ENCODE measurements around the gene FDXACB1. TPM values are rescaled to one million over a fixed set of nuclear protein-coding genes. Genes with fewer than 3 reads are reported as not detected.
A peak's percentile ranks its signal among the peaks of the same experiment; 100 is the strongest.

FDXACB1 gene
- total and polyA plus RNA-seq, 2 of the 4 experiments (the other 2 are of a cell fraction): 1.7 to 3.0 TPM

DNA sequence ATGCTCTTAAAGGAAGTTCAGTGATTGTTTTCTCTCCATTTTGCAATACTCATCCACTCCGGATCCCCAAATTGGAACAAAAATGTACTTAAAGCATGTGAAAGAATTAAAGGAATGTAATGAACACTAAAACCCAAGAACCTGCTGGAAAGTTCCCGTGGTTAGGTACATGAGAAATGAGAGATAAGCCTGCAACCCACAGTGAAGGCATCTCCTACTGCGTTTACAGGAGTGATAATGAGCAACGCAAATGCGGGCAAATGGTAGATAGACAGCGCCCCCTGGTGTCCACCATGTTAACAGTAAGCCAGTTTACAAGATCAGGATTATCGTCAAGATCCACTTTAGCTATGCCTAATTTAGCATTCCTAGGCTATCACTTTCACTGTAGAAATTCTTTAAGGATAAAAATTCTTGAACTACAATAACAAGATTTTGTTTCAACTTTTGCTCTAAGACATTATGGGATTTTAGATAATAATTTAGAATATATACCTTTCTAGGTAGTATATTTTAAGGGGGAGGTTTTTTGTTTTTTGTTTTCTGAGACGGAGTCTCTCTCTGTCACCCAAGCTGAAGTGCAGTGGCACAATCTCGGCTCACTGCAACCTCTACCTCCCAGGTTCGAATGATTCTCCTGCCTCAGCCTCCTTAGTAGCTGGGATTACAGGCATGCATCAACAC, 37.5 kb downstream of the FDXACB1 start (continued):
- TF ChIP-seq, protein P1, sequence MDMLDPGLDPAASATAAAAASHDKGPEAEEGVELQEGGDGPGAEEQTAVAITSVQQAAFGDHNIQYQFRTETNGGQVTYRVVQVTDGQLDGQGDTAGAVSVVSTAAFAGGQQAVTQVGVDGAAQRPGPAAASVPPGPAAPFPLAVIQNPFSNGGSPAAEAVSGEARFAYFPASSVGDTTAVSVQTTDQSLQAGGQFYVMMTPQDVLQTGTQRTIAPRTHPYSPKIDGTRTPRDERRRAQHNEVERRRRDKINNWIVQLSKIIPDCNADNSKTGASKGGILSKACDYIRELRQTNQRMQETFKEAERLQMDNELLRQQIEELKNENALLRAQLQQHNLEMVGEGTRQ (IDR thresholded peaks at IDR 0.05; ENCODE audit: low read depth, low read length): no peak

DNA sequence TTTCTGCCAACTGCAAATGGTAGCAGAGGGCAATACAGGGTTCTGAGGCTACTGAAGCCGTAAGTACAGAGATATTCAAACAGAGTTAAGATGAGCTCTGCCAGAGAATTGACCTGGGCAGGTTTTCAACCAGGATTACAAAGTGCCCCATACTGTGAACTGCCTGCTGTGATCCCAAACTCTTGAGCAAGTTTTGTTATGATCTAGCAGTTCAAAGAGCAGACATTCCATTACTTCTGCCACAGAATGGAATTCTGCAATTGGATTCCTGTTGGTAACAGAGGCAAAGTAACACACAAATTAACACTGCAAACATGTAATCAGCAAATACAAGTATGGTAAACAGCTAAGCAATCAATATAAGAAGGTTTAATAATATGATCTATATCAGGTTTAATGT, 38.8 kb downstream of the FDXACB1 start:
- Histone ChIP-seq H2BK20ac (ENCODE audit: low read depth, low read length) (no peak overlapping the region), H3K27ac (ENCODE audit: insufficient read depth, low read length) (no peak overlapping the region), H3K4me2 (ENCODE audit: low read depth, low read length) (no peak overlapping the region), H3K9me1 (ENCODE audit: insufficient read depth, low read length) (no peaks in the 10 kb centered on the region), H3K9ac (ENCODE audit: low read depth, low read length) (no peak overlapping the region), H3K23ac (ENCODE audit: low read depth, low read length) (no peak overlapping the region), H3K18ac (ENCODE audit: low read depth, low read length) (no peak overlapping the region), H2AFZ (replicated peaks; ENCODE audit: low read length, poor library complexity) (no peak overlapping the region), H2BK15ac (ENCODE audit: low read depth, low read length) (no peak overlapping the region), H3K79me1 (ENCODE audit: low read depth in 1 of 2, low read length in 2 of 2) (no peaks in the 10 kb centered on the region), H4K91ac (ENCODE audit: insufficient read depth, low read depth, low read length) (no peak overlapping the region), H3K4me3 (ENCODE audit: insufficient read depth, low read depth, low read length) (no peak overlapping the region), H4K5ac (ENCODE audit: low read depth, low read length) (no peak overlapping the region), H3K14ac (replicated peaks; ENCODE audit: low read depth, low read length) (no peak overlapping the region), H3K56ac (ENCODE audit: extremely low read depth, insufficient read depth, low read length) (no peak overlapping the region), H3K4ac (ENCODE audit: low read depth, low read length) (no peak overlapping the region), H3K27me3 (ENCODE audit: control insufficient read depth, insufficient read depth, low read length) (no peaks in the 10 kb centered on the region), H3K36me3 (ENCODE audit: control insufficient read depth, insufficient read depth, low read length) (peaks cover 8% of the 10 kb centered on the region), H2AK5ac (ENCODE audit: low read depth, low read length) (no peak overlapping the region), H3K9me3 (ENCODE audit: control insufficient read depth, insufficient read depth, low read length) (no peaks in the 10 kb centered on the region), H3K4me1 (ENCODE audit: control insufficient read depth, insufficient read depth, low read length) (peaks cover 4% of the 10 kb centered on the region; the same call in 1 of the 2 replicates), H2BK120ac (ENCODE audit: low read depth, low read length) (no peak overlapping the region), H2AK9ac (replicated peaks; ENCODE audit: low read depth, low read length, poor library complexity) (no peak overlapping the region), H4K20me1 (ENCODE audit: insufficient read depth, low read length) (no peaks in the 10 kb centered on the region), H2BK5ac (ENCODE audit: low read depth, low read length, poor library complexity, severe bottlenecking) (no peak overlapping the region), H4K8ac (ENCODE audit: low read depth in 2 of 2, low read length in 2 of 2) (no peak overlapping the region)
- ATAC-seq (ENCODE audit: low read depth) (peak; percentile 33; the same call in 1 of the 2 replicates), DNase-seq (no peak)
- intact Hi-C loops (cut with micrococcal nuclease): loop anchor here (5.0 kb wide), 2 partner anchors 48 to 253 kb away; no protein-coding TSS in a partner anchor
- no TSS peak for BruUV-seq (replicated peaks)
- ChIA-PET POLR2A (ENCODE audit: unreplicated experiment) (no interaction called here), CTCF (interaction anchor here (1.0 kb wide), 1 partner anchor 21 kb away, joined by 3 read pairs; no protein-coding TSS in a partner anchor)
- dilution Hi-C loops (cut with HindIII; ENCODE audit: low sequenced_read_pairs, unreplicated experiment): no loop called here
- WGBS, 2 experiments (ENCODE audit: extremely low coverage in 2 of 2, insufficient read length in 1 of 2): 100% methylated on average over 1 of the region's 1 CpG; no CpG with 5 or more reads in 1 of the 2 experiments
- in situ Hi-C loops (cut with MboI; ENCODE audit: low sequenced_read_pairs): loop anchor here (5.0 kb wide), 2 partner anchors 253 to 388 kb away; no protein-coding TSS in a partner anchor
- TF ChIP-seq, protein P2, sequence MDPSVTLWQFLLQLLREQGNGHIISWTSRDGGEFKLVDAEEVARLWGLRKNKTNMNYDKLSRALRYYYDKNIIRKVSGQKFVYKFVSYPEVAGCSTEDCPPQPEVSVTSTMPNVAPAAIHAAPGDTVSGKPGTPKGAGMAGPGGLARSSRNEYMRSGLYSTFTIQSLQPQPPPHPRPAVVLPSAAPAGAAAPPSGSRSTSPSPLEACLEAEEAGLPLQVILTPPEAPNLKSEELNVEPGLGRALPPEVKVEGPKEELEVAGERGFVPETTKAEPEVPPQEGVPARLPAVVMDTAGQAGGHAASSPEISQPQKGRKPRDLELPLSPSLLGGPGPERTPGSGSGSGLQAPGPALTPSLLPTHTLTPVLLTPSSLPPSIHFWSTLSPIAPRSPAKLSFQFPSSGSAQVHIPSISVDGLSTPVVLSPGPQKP (IDR thresholded peaks at IDR 0.05; ENCODE audit: borderline replicate concordance, low read depth, low read length): no peak
- TF ChIP-seq FOS (IDR thresholded peaks at IDR 0.05; ENCODE audit: low read depth, low read length): no peak
- TF ChIP-seq SMC3 (IDR thresholded peaks at IDR 0.05; ENCODE audit: low read depth, low read length): no peak
- TF ChIP-seq, protein P3, sequence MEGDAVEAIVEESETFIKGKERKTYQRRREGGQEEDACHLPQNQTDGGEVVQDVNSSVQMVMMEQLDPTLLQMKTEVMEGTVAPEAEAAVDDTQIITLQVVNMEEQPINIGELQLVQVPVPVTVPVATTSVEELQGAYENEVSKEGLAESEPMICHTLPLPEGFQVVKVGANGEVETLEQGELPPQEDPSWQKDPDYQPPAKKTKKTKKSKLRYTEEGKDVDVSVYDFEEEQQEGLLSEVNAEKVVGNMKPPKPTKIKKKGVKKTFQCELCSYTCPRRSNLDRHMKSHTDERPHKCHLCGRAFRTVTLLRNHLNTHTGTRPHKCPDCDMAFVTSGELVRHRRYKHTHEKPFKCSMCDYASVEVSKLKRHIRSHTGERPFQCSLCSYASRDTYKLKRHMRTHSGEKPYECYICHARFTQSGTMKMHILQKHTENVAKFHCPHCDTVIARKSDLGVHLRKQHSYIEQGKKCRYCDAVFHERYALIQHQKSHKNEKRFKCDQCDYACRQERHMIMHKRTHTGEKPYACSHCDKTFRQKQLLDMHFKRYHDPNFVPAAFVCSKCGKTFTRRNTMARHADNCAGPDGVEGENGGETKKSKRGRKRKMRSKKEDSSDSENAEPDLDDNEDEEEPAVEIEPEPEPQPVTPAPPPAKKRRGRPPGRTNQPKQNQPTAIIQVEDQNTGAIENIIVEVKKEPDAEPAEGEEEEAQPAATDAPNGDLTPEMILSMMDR (conservative IDR thresholded peaks at IDR 0.05; ENCODE audit: low read depth, low read length): no peak
- TF ChIP-seq MAZ (IDR thresholded peaks at IDR 0.05; ENCODE audit: borderline replicate concordance, low read depth, low read length): no peak
- no peak for TF ChIP-seq RAD21 (IDR thresholded peaks at IDR 0.05; ENCODE audit: low read length)
- TF ChIP-seq POLR2A (IDR thresholded peaks at IDR 0.05; ENCODE audit: low read depth, low read length): no peak
- no peak for TF ChIP-seq MAFK (IDR thresholded peaks at IDR 0.05; ENCODE audit: low read depth, low read length)
- TF ChIP-seq MXI1 (IDR thresholded peaks at IDR 0.05; ENCODE audit: borderline replicate concordance, low read depth, low read length): no peak
- no peak for TF ChIP-seq CEBPB (IDR thresholded peaks at IDR 0.05; ENCODE audit: low read depth, low read length)
- no peak for TF ChIP-seq BHLHE40 (IDR thresholded peaks at IDR 0.05; ENCODE audit: low read depth, low read length)
